HG02884 (cell line): ENCODE data around the gene OSER1.
"Not testable (repeated sequence)": the region's sequence is repeated elsewhere in the genome, so short reads cannot be mapped to it uniquely, and the experiment has no call there.

Experiments used
- ATAC-seq: cut with Tn5 transposase; IDR thresholded peaks from one replicate; pipeline ENCODE4 v1.9.1; 2021; ENCODE audit warnings: mild to moderate bottlenecking, moderate library complexity; ENCODE audit not compliant: unreplicated experiment

OSER1 gene

GRCh38 chr20:44204156-44204831 is 6.3 kb downstream of the OSER1 start:
- no peak for ATAC-seq

DNA sequence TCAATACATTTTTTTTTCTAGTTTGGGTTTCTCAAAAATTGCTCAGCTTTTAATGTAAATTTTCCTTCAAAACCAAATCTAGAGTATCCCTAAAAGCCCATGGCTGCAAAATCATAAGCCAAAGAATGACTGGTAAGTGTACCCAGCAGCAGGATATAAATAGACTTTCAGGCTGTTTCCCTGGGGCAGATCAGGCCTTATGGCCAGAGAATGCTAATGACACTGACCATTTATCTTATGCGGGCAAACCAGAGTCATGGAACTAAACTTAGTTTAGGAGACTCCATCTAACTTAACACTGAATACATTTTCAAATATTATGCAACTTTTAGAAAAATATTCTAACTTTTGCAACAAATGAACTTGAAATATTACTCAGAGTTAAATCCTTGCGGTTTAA is 7.4 kb downstream of the OSER1 start:
- ATAC-seq = no peak

DNA sequence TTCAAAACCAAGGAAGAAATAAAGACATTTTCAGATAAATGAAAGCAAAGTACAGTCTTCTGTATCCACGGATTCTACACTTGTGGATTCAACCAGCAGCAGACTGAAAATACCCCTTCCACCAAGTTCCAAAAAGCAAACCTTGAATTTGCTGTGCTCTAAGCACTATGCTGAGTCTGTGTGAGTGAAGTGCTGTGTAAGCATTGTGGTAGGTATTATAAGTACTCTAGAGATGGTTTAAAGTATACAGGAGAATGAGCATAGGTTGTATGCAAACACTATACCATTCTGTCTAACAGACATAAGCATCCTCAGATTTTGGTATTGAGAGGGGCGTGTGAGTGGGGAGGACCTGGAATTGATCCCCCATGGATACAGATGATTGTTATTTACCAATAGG is 9.6 kb downstream of the OSER1 start:
- no peak for ATAC-seq

- ATAC-seq = no peak
These were observed 10.2 kb downstream of the OSER1 start for GRCh38 chr20:44200371-44200770.

DNA sequence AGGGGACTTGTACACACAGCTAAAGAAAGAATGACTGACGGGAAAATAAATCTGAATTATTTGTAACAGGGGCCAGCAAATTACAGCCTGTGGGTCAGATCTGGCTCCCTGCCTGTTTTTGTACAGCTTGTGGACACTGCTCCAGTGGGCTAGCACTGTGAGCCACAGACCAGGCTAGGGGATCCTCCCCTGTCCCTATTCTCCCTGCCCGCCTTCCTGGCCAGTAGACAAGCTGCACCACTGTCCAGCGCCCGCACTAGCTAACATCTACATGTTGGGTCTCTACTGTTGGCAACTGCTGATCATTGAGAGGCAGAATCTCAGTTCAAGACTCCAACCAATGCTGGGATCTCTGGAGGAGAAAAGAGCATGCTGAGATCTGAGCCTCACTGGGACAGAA is 10.7 kb downstream of the OSER1 start:
- no peak for ATAC-seq

- no peak for ATAC-seq
These were observed 11.7 kb downstream of the OSER1 start for GRCh38 chr20:44198872-44199271.

GRCh38 chr20:44196271-44196670 is 14.3 kb downstream of the OSER1 start:
- no peak for ATAC-seq

GRCh38 chr20:44195605-44196004 is 15.0 kb downstream of the OSER1 start:
- ATAC-seq = no peak

DNA sequence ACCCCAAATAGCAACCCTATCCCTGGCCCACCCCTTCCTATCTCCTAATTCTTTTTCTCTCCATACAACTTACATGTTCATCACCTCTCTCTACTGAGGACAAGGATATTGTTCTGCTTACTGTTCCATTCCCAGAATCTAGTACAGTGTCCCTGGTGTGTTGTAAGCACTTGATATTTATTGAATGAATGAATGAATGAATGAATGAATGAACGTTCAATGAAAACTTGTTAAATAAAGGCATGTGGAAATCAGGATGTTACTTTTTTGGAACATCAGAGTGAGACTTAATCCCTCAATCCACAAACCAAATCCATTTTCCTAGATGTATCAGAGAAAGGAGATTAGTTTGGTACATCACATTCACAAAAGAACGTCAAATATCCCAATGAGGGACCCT is 16.8 kb downstream of the OSER1 start:
- ATAC-seq = no peak

GRCh38 chr20:44191640-44192039 is 18.9 kb downstream of the OSER1 start:
- not testable (repeated sequence) for ATAC-seq

- ATAC-seq = not testable (repeated sequence)
These were observed 20.2 kb downstream of the OSER1 start for GRCh38 chr20:44190197-44190852.

DNA sequence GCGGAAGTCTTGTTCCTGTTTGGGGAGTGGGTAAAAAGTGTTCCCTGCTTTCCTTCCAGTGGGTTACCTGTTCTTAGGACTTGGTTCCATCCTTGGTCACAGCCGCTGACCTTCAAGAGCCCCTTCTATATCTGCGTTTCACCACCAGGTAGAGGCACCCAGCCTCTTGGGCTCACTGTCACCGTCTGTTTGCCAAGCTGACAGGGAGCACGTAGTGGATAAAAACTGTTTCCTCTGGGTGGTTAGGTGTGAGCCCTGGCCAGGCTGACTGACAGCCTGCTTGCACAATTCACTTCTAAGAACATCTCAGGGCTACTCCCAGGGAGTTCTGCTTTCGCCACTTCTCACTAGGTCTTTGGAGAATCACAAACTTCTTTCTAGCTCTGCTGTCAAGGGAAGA is 21.8 kb downstream of the OSER1 start:
- no peak for ATAC-seq

GRCh38 chr20:44187772-44188709 is 22.5 kb downstream of the OSER1 start:
- no peak for ATAC-seq

GRCh38 chr20:44187054-44187771 is 23.4 kb downstream of the OSER1 start, which contains the start of gene JPH2:
Gene JPH2, minus strand, starts transcription at chr20:44187188. Its CDS starts 483 bp downstream, at chr20:44186705.
- ATAC-seq = no peak

- ATAC-seq = no peak
These were observed 23.9 kb downstream of the OSER1 start for GRCh38 chr20:44186674-44187053.

- no peak for ATAC-seq
These were observed 24.4 kb downstream of the OSER1 start for GRCh38 chr20:44186201-44186600.

GRCh38 chr20:44185574-44185973 is 25.0 kb downstream of the OSER1 start:
- ATAC-seq = no peak

DNA sequence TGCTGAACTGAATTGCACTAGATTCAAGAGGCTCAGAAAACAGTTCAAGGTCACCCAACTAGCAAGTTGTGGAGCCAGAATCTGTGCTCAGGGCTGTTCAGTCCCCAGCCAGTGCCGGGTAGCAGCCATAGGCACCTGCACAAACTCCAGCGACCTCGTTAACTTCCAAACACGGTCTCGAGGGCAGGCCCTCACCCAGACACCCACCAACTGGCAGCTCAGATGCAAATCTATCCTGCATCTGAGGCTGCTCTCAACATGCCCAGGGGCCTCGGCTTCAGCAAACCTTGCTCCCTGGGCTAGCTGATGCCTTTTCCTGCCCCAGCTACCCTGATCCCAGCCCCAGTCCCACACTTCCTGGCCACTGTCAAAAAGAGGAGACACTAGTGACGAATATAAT is 27.3 kb downstream of the OSER1 start:
- no peak for ATAC-seq

DNA sequence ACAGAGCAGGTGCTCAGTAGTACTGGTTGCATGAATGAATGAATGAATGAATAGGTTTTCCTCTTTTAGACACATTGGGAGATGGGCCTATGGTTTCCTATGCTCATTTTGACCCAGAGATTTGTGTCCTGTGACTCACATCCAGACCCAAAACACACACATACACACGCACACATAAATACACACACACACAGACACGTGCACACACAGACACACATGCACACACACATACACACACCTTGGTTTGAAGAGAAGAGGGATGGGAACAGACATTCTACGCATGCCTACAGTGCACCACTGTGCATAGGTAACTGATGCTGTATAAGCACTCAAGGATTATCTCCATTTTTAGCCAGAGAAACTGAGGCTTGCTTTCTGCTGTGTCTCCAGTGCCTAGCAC is 27.7 kb downstream of the OSER1 start:
- no peak for ATAC-seq

DNA sequence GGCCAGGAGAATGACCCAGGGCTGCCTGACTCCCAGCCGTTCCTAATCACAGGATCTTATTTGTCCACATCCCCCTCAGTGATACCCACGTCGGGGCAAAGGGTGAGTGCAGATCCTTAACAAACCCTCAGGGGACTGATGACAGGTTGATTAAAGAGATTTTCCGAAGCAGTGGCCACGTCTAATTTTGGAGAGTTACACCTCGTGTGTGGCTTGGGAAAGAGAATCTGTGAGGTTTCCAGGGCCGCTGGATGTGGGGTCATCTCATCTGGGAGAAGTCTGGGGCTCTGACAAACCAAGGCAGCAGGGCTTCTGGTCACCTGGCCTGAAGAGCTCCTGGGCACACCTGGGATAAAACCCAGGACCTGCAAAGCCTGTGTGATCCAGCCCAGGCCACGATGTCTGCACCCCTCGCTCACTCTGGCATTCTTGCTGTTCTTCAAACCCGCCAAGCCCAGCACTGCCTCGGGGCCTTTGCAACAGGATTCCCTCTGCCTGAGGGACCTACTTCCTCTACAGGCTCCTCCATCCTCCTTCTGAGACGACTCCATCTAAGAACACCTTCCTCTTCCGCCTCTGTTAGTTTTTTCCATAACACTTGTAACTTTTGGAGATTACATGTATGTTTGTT is 28.3 kb downstream of the OSER1 start:
- ATAC-seq = no peak
